HepG2 (cell line): ENCODE measurements around the gene ATRN. TPM values are rescaled to one million over a fixed set of nuclear protein-coding genes. Genes with fewer than 3 reads are reported as not detected.

Source experiments
- JARID2 ChIP-seq: sonication (generic); formaldehyde crosslinking; IDR thresholded peaks from 2 replicates; pipeline ENCODE4 v1.8.1; 2023; ENCODE audit warnings: missing genetic modification reagents, inconsistent platforms; ENCODE audit not compliant: insufficient replicate concordance
- MIER2 ChIP-seq: IDR thresholded peaks from 2 replicates; pipeline ENCODE4 v1.6.1; 2016; ENCODE audit warnings: missing biosample characterization, missing genetic modification reagents
- RERE ChIP-seq: IDR thresholded peaks from 2 replicates; pipeline ENCODE4 v1.6.1; 2016; ENCODE audit warnings: low read depth, missing genetic modification reagents, missing compliant biosample characterization
- ZNF180 ChIP-seq: sonication (generic); formaldehyde crosslinking; IDR thresholded peaks from 2 replicates; pipeline ENCODE4 v1.4.0; 2020; ENCODE audit warnings: low read depth, missing genetic modification reagents, borderline replicate concordance
- ZNF589 ChIP-seq: sonication (generic); formaldehyde crosslinking; conservative IDR thresholded peaks from 2 replicates; pipeline ENCODE4 v1.8.0; 2022; ENCODE audit warnings: mild to moderate bottlenecking, moderate library complexity, missing genetic modification reagents
- ZNF839 ChIP-seq: sonication (generic); formaldehyde crosslinking; IDR thresholded peaks from 2 replicates; pipeline ENCODE4 v1.4.0; 2020; ENCODE audit warnings: missing genetic modification reagents, mild to moderate bottlenecking, borderline replicate concordance
- polyA plus RNA-seq, 8 experiments: library from polyadenylated mRNA; depleted of rRNA in 3 of 8; stranded (reverse) in 7 of 8; unstranded in 1 of 8; fragments of >200 nt; fragmentation: Illumina TruSeq in 4 of 8; extraction: Trizol in 4 of 8; gene quantifications; 2 replicates each; pipeline versions ENCODE4 v1.2.1 to v1.2.3, GENCODE V29; 2011 to 2016; ENCODE audit warnings: low read depth in 4 of 8, missing spikeins in 1 of 8, mixed read lengths in 1 of 8; ENCODE audit not compliant: insufficient read depth in 1 of 8
- total RNA-seq, 5 experiments: library from RNA; depleted of rRNA; stranded (reverse); fragments of >200 nt; fragmentation: Illumina TruSeq; extraction: Trizol; gene quantifications; 2 replicates each; pipeline ENCODE4 v1.2.3, GENCODE V29; 2016; ENCODE audit warnings: low read depth in 1 of 5
- TF ChIP-seq, protein P1 (sequence below): sonication (generic); formaldehyde crosslinking; IDR thresholded peaks from 2 replicates; pipeline ENCODE4 v1.5.0; 2020; ENCODE audit warnings: mild to moderate bottlenecking, missing genetic modification reagents, borderline replicate concordance
- TF ChIP-seq, protein P2 (sequence below): sonication (generic); formaldehyde crosslinking; IDR thresholded peaks from 2 replicates; pipeline ENCODE4 v1.4.0; 2020; ENCODE audit warnings: missing genetic modification reagents, borderline replicate concordance

ATRN gene
- total and polyA plus RNA-seq, 2 of the 13 experiments (the other 11 are each of a cell fraction or from before 2014, with no cell fraction given) = 44.2 to 81.1 TPM

DNA sequence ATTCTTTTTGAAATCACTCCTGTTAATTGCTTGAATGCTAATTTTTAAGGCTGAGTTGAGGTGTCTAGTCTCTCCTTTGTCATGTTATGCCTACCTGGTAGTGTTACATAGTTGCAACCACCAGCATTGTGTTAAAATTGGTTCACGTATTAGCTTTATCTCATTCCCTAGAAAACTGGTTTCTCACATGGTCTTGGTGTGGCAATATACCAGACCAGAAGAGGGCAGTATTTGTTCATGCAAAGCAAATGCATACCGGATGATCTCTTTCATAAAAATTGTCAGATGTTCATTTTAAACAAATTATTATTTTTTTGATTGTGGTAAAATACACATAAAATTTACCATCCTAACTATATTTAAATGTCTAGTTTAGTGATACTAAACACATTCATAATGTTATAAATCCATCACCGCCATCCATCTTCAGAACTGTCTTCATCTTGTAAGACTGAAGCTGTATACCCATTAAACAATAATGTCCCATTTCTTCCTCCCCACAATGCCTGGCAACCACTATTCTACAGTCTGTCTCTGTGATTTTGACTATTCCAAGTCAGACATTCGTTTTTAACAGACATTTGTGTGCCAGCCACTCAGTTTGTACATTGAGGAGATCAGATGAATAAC is 92.8 kb downstream of the ATRN start (continued):
- TF ChIP-seq, protein P1, sequence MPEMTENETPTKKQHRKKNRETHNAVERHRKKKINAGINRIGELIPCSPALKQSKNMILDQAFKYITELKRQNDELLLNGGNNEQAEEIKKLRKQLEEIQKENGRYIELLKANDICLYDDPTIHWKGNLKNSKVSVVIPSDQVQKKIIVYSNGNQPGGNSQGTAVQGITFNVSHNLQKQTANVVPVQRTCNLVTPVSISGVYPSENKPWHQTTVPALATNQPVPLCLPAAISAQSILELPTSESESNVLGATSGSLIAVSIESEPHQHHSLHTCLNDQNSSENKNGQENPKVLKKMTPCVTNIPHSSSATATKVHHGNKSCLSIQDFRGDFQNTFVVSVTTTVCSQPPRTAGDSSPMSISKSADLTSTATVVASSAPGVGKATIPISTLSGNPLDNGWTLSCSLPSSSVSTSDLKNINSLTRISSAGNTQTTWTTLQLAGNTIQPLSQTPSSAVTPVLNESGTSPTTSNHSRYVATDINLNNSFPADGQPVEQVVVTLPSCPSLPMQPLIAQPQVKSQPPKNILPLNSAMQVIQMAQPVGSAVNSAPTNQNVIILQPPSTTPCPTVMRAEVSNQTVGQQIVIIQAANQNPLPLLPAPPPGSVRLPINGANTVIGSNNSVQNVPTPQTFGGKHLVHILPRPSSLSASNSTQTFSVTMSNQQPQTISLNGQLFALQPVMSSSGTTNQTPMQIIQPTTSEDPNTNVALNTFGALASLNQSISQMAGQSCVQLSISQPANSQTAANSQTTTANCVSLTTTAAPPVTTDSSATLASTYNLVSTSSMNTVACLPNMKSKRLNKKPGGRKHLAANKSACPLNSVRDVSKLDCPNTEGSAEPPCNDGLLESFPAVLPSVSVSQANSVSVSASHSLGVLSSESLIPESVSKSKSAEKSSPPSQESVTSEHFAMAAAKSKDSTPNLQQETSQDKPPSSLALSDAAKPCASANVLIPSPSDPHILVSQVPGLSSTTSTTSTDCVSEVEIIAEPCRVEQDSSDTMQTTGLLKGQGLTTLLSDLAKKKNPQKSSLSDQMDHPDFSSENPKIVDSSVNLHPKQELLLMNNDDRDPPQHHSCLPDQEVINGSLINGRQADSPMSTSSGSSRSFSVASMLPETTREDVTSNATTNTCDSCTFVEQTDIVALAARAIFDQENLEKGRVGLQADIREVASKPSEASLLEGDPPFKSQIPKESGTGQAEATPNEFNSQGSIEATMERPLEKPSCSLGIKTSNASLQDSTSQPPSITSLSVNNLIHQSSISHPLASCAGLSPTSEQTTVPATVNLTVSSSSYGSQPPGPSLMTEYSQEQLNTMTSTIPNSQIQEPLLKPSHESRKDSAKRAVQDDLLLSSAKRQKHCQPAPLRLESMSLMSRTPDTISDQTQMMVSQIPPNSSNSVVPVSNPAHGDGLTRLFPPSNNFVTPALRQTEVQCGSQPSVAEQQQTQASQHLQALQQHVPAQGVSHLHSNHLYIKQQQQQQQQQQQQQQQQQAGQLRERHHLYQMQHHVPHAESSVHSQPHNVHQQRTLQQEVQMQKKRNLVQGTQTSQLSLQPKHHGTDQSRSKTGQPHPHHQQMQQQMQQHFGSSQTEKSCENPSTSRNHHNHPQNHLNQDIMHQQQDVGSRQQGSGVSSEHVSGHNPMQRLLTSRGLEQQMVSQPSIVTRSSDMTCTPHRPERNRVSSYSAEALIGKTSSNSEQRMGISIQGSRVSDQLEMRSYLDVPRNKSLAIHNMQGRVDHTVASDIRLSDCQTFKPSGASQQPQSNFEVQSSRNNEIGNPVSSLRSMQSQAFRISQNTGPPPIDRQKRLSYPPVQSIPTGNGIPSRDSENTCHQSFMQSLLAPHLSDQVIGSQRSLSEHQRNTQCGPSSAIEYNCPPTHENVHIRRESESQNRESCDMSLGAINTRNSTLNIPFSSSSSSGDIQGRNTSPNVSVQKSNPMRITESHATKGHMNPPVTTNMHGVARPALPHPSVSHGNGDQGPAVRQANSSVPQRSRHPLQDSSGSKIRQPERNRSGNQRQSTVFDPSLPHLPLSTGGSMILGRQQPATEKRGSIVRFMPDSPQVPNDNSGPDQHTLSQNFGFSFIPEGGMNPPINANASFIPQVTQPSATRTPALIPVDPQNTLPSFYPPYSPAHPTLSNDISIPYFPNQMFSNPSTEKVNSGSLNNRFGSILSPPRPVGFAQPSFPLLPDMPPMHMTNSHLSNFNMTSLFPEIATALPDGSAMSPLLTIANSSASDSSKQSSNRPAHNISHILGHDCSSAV = no peak
- TF ChIP-seq, protein P2, sequence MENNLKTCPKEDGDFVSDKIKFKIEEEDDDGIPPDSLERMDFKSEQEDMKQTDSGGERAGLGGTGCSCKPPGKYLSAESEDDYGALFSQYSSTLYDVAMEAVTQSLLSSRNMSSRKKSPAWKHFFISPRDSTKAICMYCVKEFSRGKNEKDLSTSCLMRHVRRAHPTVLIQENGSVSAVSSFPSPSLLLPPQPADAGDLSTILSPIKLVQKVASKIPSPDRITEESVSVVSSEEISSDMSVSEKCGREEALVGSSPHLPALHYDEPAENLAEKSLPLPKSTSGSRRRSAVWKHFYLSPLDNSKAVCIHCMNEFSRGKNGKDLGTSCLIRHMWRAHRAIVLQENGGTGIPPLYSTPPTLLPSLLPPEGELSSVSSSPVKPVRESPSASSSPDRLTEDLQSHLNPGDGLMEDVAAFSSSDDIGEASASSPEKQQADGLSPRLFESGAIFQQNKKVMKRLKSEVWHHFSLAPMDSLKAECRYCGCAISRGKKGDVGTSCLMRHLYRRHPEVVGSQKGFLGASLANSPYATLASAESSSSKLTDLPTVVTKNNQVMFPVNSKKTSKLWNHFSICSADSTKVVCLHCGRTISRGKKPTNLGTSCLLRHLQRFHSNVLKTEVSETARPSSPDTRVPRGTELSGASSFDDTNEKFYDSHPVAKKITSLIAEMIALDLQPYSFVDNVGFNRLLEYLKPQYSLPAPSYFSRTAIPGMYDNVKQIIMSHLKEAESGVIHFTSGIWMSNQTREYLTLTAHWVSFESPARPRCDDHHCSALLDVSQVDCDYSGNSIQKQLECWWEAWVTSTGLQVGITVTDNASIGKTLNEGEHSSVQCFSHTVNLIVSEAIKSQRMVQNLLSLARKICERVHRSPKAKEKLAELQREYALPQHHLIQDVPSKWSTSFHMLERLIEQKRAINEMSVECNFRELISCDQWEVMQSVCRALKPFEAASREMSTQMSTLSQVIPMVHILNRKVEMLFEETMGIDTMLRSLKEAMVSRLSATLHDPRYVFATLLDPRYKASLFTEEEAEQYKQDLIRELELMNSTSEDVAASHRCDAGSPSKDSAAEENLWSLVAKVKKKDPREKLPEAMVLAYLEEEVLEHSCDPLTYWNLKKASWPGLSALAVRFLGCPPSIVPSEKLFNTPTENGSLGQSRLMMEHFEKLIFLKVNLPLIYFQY (CRISPR knock-in tag) = no peak
- TF ChIP-seq MIER2 (CRISPR knock-in tag) (0 out of 2 replicates have a peak, but pooled peaks have one; percentile 29), ZNF839 (CRISPR knock-in tag) (no peak), ZNF180 (no peak), ZNF589 (no peak), JARID2 (CRISPR knock-in tag) (no peak), RERE (no peak)
